Thoracic aorta (tissue), 2 donors: Measurements from ENCODE around the gene CNDP1. TPM values are rescaled to one million over a fixed set of nuclear protein-coding genes. Genes with fewer than 3 reads are reported as not detected.

Source experiments
- ATAC-seq: fragments of 150-250 bp; one replicate; pipeline ENCODE4 v1.8.0; 2017; ENCODE audit warnings: low read depth; ENCODE audit not compliant: insufficient number of reproducible peaks, low FRiP score
- DNase-seq: peaks from one replicate; pipeline ENCODE4 v3.0.0-alpha.2; 2020; ENCODE audit warnings: low spot score
- H3K27ac ChIP-seq, 2 donors: fragments of 200-600 bp; sonication (generic); 1 replicate in 1 of 2; 2 replicates in 1 of 2; pipeline ENCODE4 v1.5.1; 2016; ENCODE audit warnings: mild to moderate bottlenecking in 2 of 2, moderate library complexity in 2 of 2
- H3K27me3 ChIP-seq: fragments of 200-600 bp; sonication (generic); replicated peaks from 2 replicates; pipeline ENCODE4 v1.6.0; 2016; ENCODE audit warnings: mild to moderate bottlenecking; ENCODE audit not compliant: insufficient read depth
- H3K36me3 ChIP-seq: fragments of 200-600 bp; sonication (generic); one replicate; pipeline ENCODE4 v1.5.1; 2016
- H3K4me1 ChIP-seq, 2 donors: fragments of 200-600 bp; sonication (generic); 1 replicate in 1 of 2; 2 replicates in 1 of 2; pipeline versions ENCODE4 v1.5.1 to v1.6.0; 2016; ENCODE audit warnings: low read depth in 2 of 2, mild to moderate bottlenecking in 1 of 2; ENCODE audit not compliant: control insufficient read depth in 1 of 2
- H3K4me3 ChIP-seq: fragments of 200-600 bp; sonication (generic); 2 replicates; pipeline ENCODE4 v1.5.1; 2016; ENCODE audit warnings: mild to moderate bottlenecking
- H3K9me3 ChIP-seq: fragments of 200-600 bp; sonication (generic); 2 replicates; pipeline ENCODE4 v1.5.1; 2016
- total RNA-seq, 2 donors: library from RNA; depleted of rRNA; stranded (reverse); fragments of >200 nt; gene quantifications; one replicate each; pipeline versions ENCODE4 v1.1.0 to v1.2.3, GENCODE V29; 2016
- TF ChIP-seq, protein P1 (sequence below): fragments of 200-600 bp; sonication (generic); IDR thresholded peaks from one replicate; pipeline ENCODE4 v1.5.1; 2019; ENCODE audit warnings: antibody characterized with exemption

CNDP1 gene
- total RNA-seq, 2 donors from 2014 or later, result not detected

DNA sequence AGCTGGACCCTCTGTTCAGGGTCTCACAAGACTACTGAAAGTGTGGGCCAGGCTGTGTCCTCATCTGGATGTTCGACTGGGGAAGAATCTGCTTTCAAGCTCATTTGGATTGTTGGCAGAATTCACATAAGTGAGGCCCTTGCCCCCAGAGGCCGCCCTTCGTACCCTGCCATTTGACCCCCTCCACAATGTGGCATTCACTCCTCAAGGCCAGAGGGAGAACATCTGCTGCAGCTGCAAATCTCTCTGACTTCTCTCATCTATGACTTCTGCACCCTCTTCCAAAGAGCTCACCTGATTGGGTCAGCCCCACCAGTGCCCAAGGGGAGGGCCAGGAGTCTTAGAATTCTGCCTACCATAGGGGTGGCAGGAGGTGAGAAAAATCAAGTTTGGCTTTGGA lies 42.0 kb upstream of the CNDP1 start:
- Histone ChIP-seq H3K27me3 (no peaks in the 10 kb centered on the region), H3K4me1 (peaks cover 5 to 6% of the 10 kb centered on the region in 2 donors), H3K27ac (no peak overlapping the region), H3K36me3 (no peaks in the 10 kb centered on the region), H3K9me3 (no peaks in the 10 kb centered on the region), H3K4me3 (no peak overlapping the region)
- TF ChIP-seq, protein P1, sequence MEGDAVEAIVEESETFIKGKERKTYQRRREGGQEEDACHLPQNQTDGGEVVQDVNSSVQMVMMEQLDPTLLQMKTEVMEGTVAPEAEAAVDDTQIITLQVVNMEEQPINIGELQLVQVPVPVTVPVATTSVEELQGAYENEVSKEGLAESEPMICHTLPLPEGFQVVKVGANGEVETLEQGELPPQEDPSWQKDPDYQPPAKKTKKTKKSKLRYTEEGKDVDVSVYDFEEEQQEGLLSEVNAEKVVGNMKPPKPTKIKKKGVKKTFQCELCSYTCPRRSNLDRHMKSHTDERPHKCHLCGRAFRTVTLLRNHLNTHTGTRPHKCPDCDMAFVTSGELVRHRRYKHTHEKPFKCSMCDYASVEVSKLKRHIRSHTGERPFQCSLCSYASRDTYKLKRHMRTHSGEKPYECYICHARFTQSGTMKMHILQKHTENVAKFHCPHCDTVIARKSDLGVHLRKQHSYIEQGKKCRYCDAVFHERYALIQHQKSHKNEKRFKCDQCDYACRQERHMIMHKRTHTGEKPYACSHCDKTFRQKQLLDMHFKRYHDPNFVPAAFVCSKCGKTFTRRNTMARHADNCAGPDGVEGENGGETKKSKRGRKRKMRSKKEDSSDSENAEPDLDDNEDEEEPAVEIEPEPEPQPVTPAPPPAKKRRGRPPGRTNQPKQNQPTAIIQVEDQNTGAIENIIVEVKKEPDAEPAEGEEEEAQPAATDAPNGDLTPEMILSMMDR, result no peak
- no peak for ATAC-seq
- DNase-seq, result no peak

GRCh38 chr18:74493689-74494088 lies 40.6 kb upstream of the CNDP1 start:
- Histone ChIP-seq H3K4me3 (no peak overlapping the region), H3K27ac (no peak overlapping the region), H3K27me3 (no peaks in the 10 kb centered on the region), H3K9me3 (no peaks in the 10 kb centered on the region), H3K4me1 (peaks cover 8 to 9% of the 10 kb centered on the region in 2 donors), H3K36me3 (no peaks in the 10 kb centered on the region)
- no peak for ATAC-seq
- no peak for DNase-seq
- TF ChIP-seq, protein P1, result peak; percentile 43

DNA sequence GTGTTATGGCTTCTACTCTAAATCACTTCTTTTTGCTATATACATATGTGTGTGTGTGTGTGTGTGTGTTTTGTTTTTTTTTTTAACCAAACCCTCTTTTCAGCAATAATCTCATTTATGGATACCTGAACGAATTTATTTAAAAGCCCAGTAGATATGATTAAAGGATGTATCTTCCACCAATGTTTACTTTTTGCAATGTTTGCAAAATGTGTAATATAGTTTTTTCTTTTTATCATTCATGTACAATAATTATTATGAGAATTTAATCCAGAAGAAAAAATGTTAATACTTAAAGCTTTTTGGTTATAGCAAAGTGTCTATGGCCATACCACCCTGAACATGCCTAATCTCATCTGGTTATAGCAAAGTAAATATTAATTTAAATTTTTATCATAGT lies 39.8 kb upstream of the CNDP1 start:
- Histone ChIP-seq H3K9me3 (no peaks in the 10 kb centered on the region), H3K36me3 (no peaks in the 10 kb centered on the region), H3K27ac (no peak overlapping the region), H3K4me3 (no peak overlapping the region), H3K4me1 (peaks cover 8 to 9% of the 10 kb centered on the region in 2 donors), H3K27me3 (no peaks in the 10 kb centered on the region)
- TF ChIP-seq, protein P1, result no peak
- DNase-seq (no peak), ATAC-seq (no peak)

- Histone ChIP-seq H3K36me3 (no peaks in the 10 kb centered on the region), H3K4me3 (peak within 1 kb of the TSS; percentile 94), H3K4me1 (peaks cover 8 to 9% of the 10 kb centered on the region in 2 donors), H3K9me3 (no peaks in the 10 kb centered on the region), H3K27me3 (no peaks in the 10 kb centered on the region), H3K27ac (peak within 1 kb of the TSS; percentile 70 to 87)
- DNase-seq (peak; percentile 99), ATAC-seq (peak; percentile 99)
- TF ChIP-seq, protein P1, result no peak
These were observed 38.5 kb upstream of the CNDP1 start, which contains the start of gene CNDP2 for GRCh38 chr18:74495581-74496507. Gene CNDP2 (plus strand): TSS chr18:74496363. CDS start chr18:74499974, 3,611 bp downstream.

GRCh38 chr18:74496508-74497323 lies 37.6 kb upstream of the CNDP1 start:
- H3K36me3 ChIP-seq, result no peaks in the 10 kb centered on the region
- no peak for DNase-seq
- peaks cover 8 to 9% of the 10 kb centered on the region in 2 donors for H3K4me1 ChIP-seq
- TF ChIP-seq, protein P1, result peak; percentile 46
- H3K27me3 ChIP-seq, result no peaks in the 10 kb centered on the region
- peak overlapping the region; percentile 94 for H3K4me3 ChIP-seq
- peak; percentile 25 for ATAC-seq
- H3K9me3 ChIP-seq, result no peaks in the 10 kb centered on the region
- peak overlapping the region; percentile 70 to 87 for H3K27ac ChIP-seq
